ENCODE measurements around the gene PLA2G15.

PLA2G15 gene

GRCh38 chr16:68251832-68252231 lies 6.7 kb downstream of the PLA2G15 start:
- DNase-seq (ENCODE audit: low read depth) = no peak
- TF ChIP-seq CTCF (IDR thresholded peaks at IDR 0.05; ENCODE audit: low read length, missing control alignments) = no peak
- H3K4me3 ChIP-seq (replicated peaks; ENCODE audit: low read depth, low read length) = no peak overlapping the region

- H3K4me3 ChIP-seq (replicated peaks; ENCODE audit: low read depth, low read length) = no peak overlapping the region
- TF ChIP-seq CTCF (IDR thresholded peaks at IDR 0.05; ENCODE audit: low read length, missing control alignments) = no peak
- no peak for DNase-seq (ENCODE audit: low read depth)
Measured at GRCh38 chr16:68252383-68252782, 7.2 kb downstream of the PLA2G15 start.

- no peak for TF ChIP-seq CTCF (IDR thresholded peaks at IDR 0.05; ENCODE audit: low read length, missing control alignments)
- H3K4me3 ChIP-seq (replicated peaks; ENCODE audit: low read depth, low read length) = no peak overlapping the region
- DNase-seq (ENCODE audit: low read depth) = no peak
Measured at GRCh38 chr16:68253721-68254120, 8.5 kb downstream of the PLA2G15 start.

GRCh38 chr16:68255712-68256111 lies 10.5 kb downstream of the PLA2G15 start:
- no peak overlapping the region for H3K4me3 ChIP-seq (replicated peaks; ENCODE audit: low read depth, low read length)
- DNase-seq (ENCODE audit: low read depth) = no peak
- TF ChIP-seq CTCF (IDR thresholded peaks at IDR 0.05; ENCODE audit: low read length, missing control alignments) = no peak

GRCh38 chr16:68257251-68257905 lies 12.2 kb downstream of the PLA2G15 start:
- no peak for TF ChIP-seq CTCF (IDR thresholded peaks at IDR 0.05; ENCODE audit: low read length, missing control alignments)
- H3K4me3 ChIP-seq (replicated peaks; ENCODE audit: low read depth, low read length) = no peak overlapping the region
- DNase-seq (ENCODE audit: low read depth) = no peak

GRCh38 chr16:68257906-68258800 lies 13.0 kb downstream of the PLA2G15 start:
- no peak overlapping the region for H3K4me3 ChIP-seq (replicated peaks; ENCODE audit: low read depth, low read length)
- DNase-seq (ENCODE audit: low read depth) = peak; percentile 33
- no peak for TF ChIP-seq CTCF (IDR thresholded peaks at IDR 0.05; ENCODE audit: low read length, missing control alignments)

Measured in fibroblast of pulmonary artery (primary cell).